Smooth muscle cell (in vitro differentiated cells): Measurements from ENCODE around the gene RNASE12. TPM values are rescaled to one million over a fixed set of nuclear protein-coding genes. Genes with fewer than 3 reads are reported as not detected.
A peak's percentile ranks its signal among the peaks of the same experiment; 100 is the strongest.

Experiments used
- DNase-seq: peaks from one replicate; lab custom pipeline; 2025; ENCODE audit not compliant: unreplicated experiment; lab: John Stamatoyannopoulos, UW
- H2AFZ ChIP-seq: fragments of 200-600 bp; sonication (generic); 2 replicates; pipeline ENCODE4 v1.6.0; 2016; ENCODE audit warnings: antibody characterized with exemption, low read depth, mild to moderate bottlenecking
- H3F3A ChIP-seq: fragments of 200-600 bp; sonication (generic); 2 replicates; pipeline ENCODE4 v1.6.0; 2017; ENCODE audit warnings: antibody characterized with exemption, low read depth
- H3K27ac ChIP-seq: fragments of 200-600 bp; sonication (generic); 2 replicates; pipeline ENCODE4 v1.5.1; 2016; ENCODE audit warnings: low read depth, mild to moderate bottlenecking
- H3K27me3 ChIP-seq: fragments of 200-600 bp; sonication (generic); 2 replicates; pipeline ENCODE4 v1.6.1; 2016; ENCODE audit warnings: low read depth, mild to moderate bottlenecking
- H3K36me3 ChIP-seq: fragments of 200-600 bp; sonication (generic); 2 replicates; pipeline ENCODE4 v1.5.1; 2016; ENCODE audit warnings: low read depth
- H3K4me1 ChIP-seq: fragments of 200-600 bp; sonication (generic); 2 replicates; pipeline ENCODE4 v1.5.1; 2016; ENCODE audit warnings: low read depth
- H3K4me2 ChIP-seq: fragments of 200-600 bp; sonication (generic); 2 replicates; pipeline ENCODE4 v1.6.0; 2016; ENCODE audit warnings: mild to moderate bottlenecking
- H3K4me3 ChIP-seq: fragments of 200-600 bp; sonication (generic); 2 replicates; pipeline ENCODE4 v1.5.1; 2016; ENCODE audit warnings: mild to moderate bottlenecking
- H3K79me2 ChIP-seq: fragments of 200-600 bp; sonication (generic); 2 replicates; pipeline ENCODE4 v1.6.0; 2016; ENCODE audit warnings: low read depth, mild to moderate bottlenecking
- H3K9ac ChIP-seq: fragments of 200-600 bp; sonication (generic); 2 replicates; pipeline ENCODE4 v1.6.0; 2016; ENCODE audit warnings: low read depth
- H3K9me3 ChIP-seq: fragments of 200-600 bp; sonication (generic); replicated peaks from 2 replicates; pipeline ENCODE4 v1.5.1; 2016; ENCODE audit warnings: low read depth
- H4K20me1 ChIP-seq: fragments of 200-600 bp; sonication (generic); 2 replicates; pipeline ENCODE4 v1.6.0; 2016; ENCODE audit warnings: low read depth
- CTCF ChIP-seq: fragments of 200-600 bp; sonication (generic); IDR thresholded peaks from 2 replicates; pipeline ENCODE4 v1.5.1; 2017; ENCODE audit warnings: borderline replicate concordance, mild to moderate bottlenecking, antibody characterized with exemption; ENCODE audit not compliant: insufficient read depth, poor library complexity, severe bottlenecking
- WGBS: methylation state at CpG from one replicate; pipeline ENCODE4 v1.1.7; 2016; ENCODE audit warnings: low lambda C conversion rate; 5-methylcytosine and 5-hydroxymethylcytosine counted together
- polyA plus RNA-seq: library from polyadenylated mRNA; unstranded; fragments of >200 nt; fragmentation: Nextera tagmentation; extraction: Ambion mirVana; gene quantifications from 2 replicates; pipeline ENCODE4 v1.2.1, GENCODE V29; 2016
- total RNA-seq: library from RNA; depleted of rRNA; stranded (reverse); fragments of >200 nt; gene quantifications from 2 replicates; pipeline ENCODE4 v1.2.3, GENCODE V29; 2014

Gene RNASE12
- total and polyA plus RNA-seq, 2 experiments from 2014 or later, result not detected

GRCh38 chr14:20628063-20628854, 37.1 kb upstream of the RNASE12 start:
- Histone ChIP-seq H3K4me3 (no peak overlapping the region), H2AFZ (no peak overlapping the region), H3K27me3 (peaks cover 18% of the 10 kb centered on the region), H4K20me1 (no peaks in the 10 kb centered on the region), H3K79me2 (no peaks in the 10 kb centered on the region), H3K4me2 (peak overlapping the region; percentile 27), H3K4me1 (peaks cover 23% of the 10 kb centered on the region), H3F3A (peaks cover 10% of the 10 kb centered on the region), H3K9ac (no peak overlapping the region), H3K36me3 (no peaks in the 10 kb centered on the region), H3K9me3 (no peaks in the 10 kb centered on the region), H3K27ac (no peak overlapping the region)
- TF ChIP-seq CTCF, result no peak
- 37% methylated on average over 10 of the region's 10 CpGs for WGBS
- no peak for DNase-seq

- H3F3A ChIP-seq, result peaks cover 9% of the 10 kb centered on the region
- no peak overlapping the region for H2AFZ ChIP-seq
- no peak for DNase-seq
- TF ChIP-seq CTCF, result no peak
- H3K79me2 ChIP-seq, result no peaks in the 10 kb centered on the region
- H3K36me3 ChIP-seq, result no peaks in the 10 kb centered on the region
- H4K20me1 ChIP-seq, result no peaks in the 10 kb centered on the region
- H3K27ac ChIP-seq, result no peak overlapping the region
- no peak overlapping the region for H3K4me3 ChIP-seq
- WGBS, result 57% methylated on average over 5 of the region's 5 CpGs
- H3K27me3 ChIP-seq, result peaks cover 18% of the 10 kb centered on the region
- no peaks in the 10 kb centered on the region for H3K9me3 ChIP-seq
- H3K9ac ChIP-seq, result no peak overlapping the region
- peaks cover 23% of the 10 kb centered on the region for H3K4me1 ChIP-seq
- H3K4me2 ChIP-seq, result peak overlapping the region; percentile 85
Measured at GRCh38 chr14:20627346-20628027, 36.3 kb upstream of the RNASE12 start.

GRCh38 chr14:20626274-20626673, 35.1 kb upstream of the RNASE12 start:
- Histone ChIP-seq H3K79me2 (no peaks in the 10 kb centered on the region), H2AFZ (no peak overlapping the region), H3K9me3 (no peaks in the 10 kb centered on the region), H3K4me1 (peaks cover 15% of the 10 kb centered on the region), H4K20me1 (no peaks in the 10 kb centered on the region), H3K36me3 (no peaks in the 10 kb centered on the region), H3K27ac (no peak overlapping the region), H3K4me2 (peak overlapping the region; percentile 85), H3F3A (peaks cover 5% of the 10 kb centered on the region), H3K9ac (no peak overlapping the region), H3K27me3 (peaks cover 18% of the 10 kb centered on the region), H3K4me3 (peak overlapping the region; percentile 68)
- no peak for TF ChIP-seq CTCF
- DNase-seq, result no peak
- WGBS, result 14% methylated on average over 12 of the region's 12 CpGs
